ENCODE data around the gene TNS2. TPM values are rescaled to one million over a fixed set of nuclear protein-coding genes. Genes with fewer than 3 reads are reported as not detected.
"Not testable (repeated sequence)": the region's sequence is repeated elsewhere in the genome, so short reads cannot be mapped to it uniquely, and the experiment has no call there.

TNS2 gene
- total and polyA plus RNA-seq, 2 of the 13 experiments (the other 11 are each of a cell fraction or from before 2014, with no cell fraction given), result 8.9 to 20.4 TPM

DNA sequence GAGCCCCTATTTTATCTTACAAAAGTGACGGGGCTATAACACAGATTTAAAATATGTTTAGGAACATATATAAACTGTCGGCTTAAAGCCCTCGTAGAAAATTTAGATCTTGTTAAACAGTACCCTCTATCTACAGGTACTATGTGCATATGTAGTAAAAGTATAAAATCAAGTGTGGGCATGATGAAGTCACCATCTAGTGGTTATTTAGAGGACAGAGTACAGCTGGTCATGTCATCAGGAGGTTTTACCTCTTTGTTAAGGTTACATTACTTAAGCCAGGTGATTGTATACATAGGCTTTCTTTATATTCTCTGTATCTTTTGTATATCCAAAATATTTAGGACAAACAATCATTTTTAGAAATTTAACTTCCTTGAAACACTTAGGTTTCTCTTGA lies 18.2 kb upstream of the TNS2 start:
- ChIA-PET CTCF (ENCODE audit: low intra/inter-chr PET ratio, low total read pairs) (no interaction called here), POLR2A (interaction anchor here (1.1 to 1.4 kb wide), 2 partner anchors 16 to 26 kb away, joined by 4 to 6 read pairs; partner anchors contain the start of gene EIF4B)
- Histone ChIP-seq H3K27ac (ENCODE audit: extremely low read length, insufficient read depth, low read length) (no peak overlapping the region), H3K79me2 (ENCODE audit: insufficient read depth, low read length) (peaks cover 3% of the 10 kb centered on the region), H3K4me2 (ENCODE audit: low read depth, low read length) (no peak overlapping the region), H3K4me3 (replicated peaks in 1 of 3; ENCODE audit: insufficient read depth in 1 of 3, low read depth in 2 of 3, low read length in 3 of 3) (no peak overlapping the region), H3K4me1 (ENCODE audit: insufficient read depth, low read length) (no peaks in the 10 kb centered on the region), H4K20me1 (ENCODE audit: insufficient read depth, low read length) (no peaks in the 10 kb centered on the region), H3K36me3 (replicated peaks in 1 of 2; ENCODE audit: control insufficient read depth in 1 of 2, insufficient read depth in 2 of 2, low read length in 2 of 2) (peaks cover 27 to 81% of the 10 kb centered on the region in 2 experiments), H3K27me3 (ENCODE audit: control insufficient read depth in 1 of 2, insufficient read depth in 2 of 2, low read length in 2 of 2) (no peaks in the 10 kb centered on the region), H2AFZ (ENCODE audit: low read length) (no peak overlapping the region), H3K9ac (ENCODE audit: insufficient read depth, low read depth, low read length) (no peak overlapping the region), H3K9me3 (ENCODE audit: low read length) (no peaks in the 10 kb centered on the region)
- no peak for DNase-seq (ENCODE audit: low spot score)
- no TSS peak for BruUV-seq (replicated peaks)
- peak; percentile 60 for ATAC-seq
- TF ChIP-seq ZNF569 (CRISPR knock-in tag; IDR thresholded peaks at IDR 0.05; ENCODE audit: borderline replicate concordance) (no peak), HMGA1 (CRISPR knock-in tag; conservative IDR thresholded peaks at IDR 0.05) (no peak), PCBP1 (IDR thresholded peaks at IDR 0.05; ENCODE audit: borderline replicate concordance, low read depth, low read length) (no peak), STAG1 (CRISPR knock-in tag; IDR thresholded peaks at IDR 0.05) (peak; percentile 15; the same call in 1 of the 2 replicates)
- TF ChIP-seq, protein P1, sequence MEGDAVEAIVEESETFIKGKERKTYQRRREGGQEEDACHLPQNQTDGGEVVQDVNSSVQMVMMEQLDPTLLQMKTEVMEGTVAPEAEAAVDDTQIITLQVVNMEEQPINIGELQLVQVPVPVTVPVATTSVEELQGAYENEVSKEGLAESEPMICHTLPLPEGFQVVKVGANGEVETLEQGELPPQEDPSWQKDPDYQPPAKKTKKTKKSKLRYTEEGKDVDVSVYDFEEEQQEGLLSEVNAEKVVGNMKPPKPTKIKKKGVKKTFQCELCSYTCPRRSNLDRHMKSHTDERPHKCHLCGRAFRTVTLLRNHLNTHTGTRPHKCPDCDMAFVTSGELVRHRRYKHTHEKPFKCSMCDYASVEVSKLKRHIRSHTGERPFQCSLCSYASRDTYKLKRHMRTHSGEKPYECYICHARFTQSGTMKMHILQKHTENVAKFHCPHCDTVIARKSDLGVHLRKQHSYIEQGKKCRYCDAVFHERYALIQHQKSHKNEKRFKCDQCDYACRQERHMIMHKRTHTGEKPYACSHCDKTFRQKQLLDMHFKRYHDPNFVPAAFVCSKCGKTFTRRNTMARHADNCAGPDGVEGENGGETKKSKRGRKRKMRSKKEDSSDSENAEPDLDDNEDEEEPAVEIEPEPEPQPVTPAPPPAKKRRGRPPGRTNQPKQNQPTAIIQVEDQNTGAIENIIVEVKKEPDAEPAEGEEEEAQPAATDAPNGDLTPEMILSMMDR (CRISPR knock-in tag; IDR thresholded peaks at IDR 0.05), result 0 out of 2 replicates have a peak, but pooled peaks have one; percentile 14
- intact Hi-C loops (cut with micrococcal nuclease; ENCODE audit: unreplicated experiment) (no loop called here), in situ Hi-C loops (cut with HindIII; ENCODE audit: extremely low pct_ligation_motif_present, low pct_unique_long_range_greater_than_20kb) (no loop called here)
- WGBS (ENCODE audit: low lambda C conversion rate), result 96% methylated on average over 3 of the region's 3 CpGs
- no peak for FAIRE-seq

DNA sequence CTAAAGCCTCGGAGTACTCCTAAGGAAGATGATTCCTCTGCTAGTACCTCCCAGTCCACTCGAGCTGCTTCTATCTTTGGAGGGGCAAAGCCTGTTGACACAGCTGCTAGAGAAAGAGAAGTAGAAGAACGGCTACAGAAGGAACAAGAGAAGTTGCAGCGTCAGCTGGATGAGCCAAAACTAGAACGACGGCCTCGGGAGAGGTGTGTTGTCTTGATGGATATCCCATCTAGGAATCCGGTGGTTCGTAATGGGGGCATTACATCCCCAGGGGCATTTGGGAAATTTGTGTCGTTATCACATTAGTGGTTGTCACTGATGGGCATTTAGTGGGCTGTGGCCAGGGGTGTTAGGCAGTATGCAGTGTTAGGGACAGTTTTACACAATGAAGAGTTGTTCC lies 16.0 kb upstream of the TNS2 start:
- H3K4me1 ChIP-seq (ENCODE audit: insufficient read depth, low read length); H4K20me1 ChIP-seq (ENCODE audit: insufficient read depth, low read length); BruUV-seq (replicated peaks); DNase-seq (ENCODE audit: low spot score); intact Hi-C loops (cut with micrococcal nuclease; ENCODE audit: unreplicated experiment); H2AFZ ChIP-seq (ENCODE audit: low read length); H3K27me3 ChIP-seq (ENCODE audit: control insufficient read depth in 1 of 2, insufficient read depth in 2 of 2, low read length in 2 of 2); POLR2A ChIA-PET; H3K9ac ChIP-seq (ENCODE audit: insufficient read depth, low read depth, low read length); H3K4me2 ChIP-seq (ENCODE audit: low read depth, low read length); H3K9me3 ChIP-seq (ENCODE audit: low read length); H3K27ac ChIP-seq (ENCODE audit: extremely low read length, insufficient read depth, low read length); FAIRE-seq; in situ Hi-C loops (cut with HindIII; ENCODE audit: extremely low pct_ligation_motif_present, low pct_unique_long_range_greater_than_20kb); CTCF ChIA-PET (ENCODE audit: low intra/inter-chr PET ratio, low total read pairs); H3K4me3 ChIP-seq (replicated peaks in 1 of 3; ENCODE audit: insufficient read depth in 1 of 3, low read depth in 2 of 3, low read length in 3 of 3); ATAC-seq; H3K79me2 ChIP-seq (ENCODE audit: insufficient read depth, low read length): not testable (repeated sequence)
- peaks cover 32 to 82% of the 10 kb centered on the region in 2 experiments for H3K36me3 ChIP-seq (replicated peaks in 1 of 2; ENCODE audit: control insufficient read depth in 1 of 2, insufficient read depth in 2 of 2, low read length in 2 of 2)
- WGBS (ENCODE audit: low lambda C conversion rate), result 96% methylated on average over 10 of the region's 10 CpGs

Measured in HepG2 (cell line).